Tibial nerve (tissue), 4 donors: ENCODE results near the gene KIAA1217. TPM values are rescaled to one million over a fixed set of nuclear protein-coding genes. Genes with fewer than 3 reads are reported as not detected.

Experiments
- DNase-seq, 2 donors: peaks; one replicate each; pipeline ENCODE4 v3.0.0-alpha.2; 2019; ENCODE audit warnings: low spot score in 2 of 2
- H3K27ac ChIP-seq, 4 donors: fragments of 200-600 bp; sonication (generic) in 3 of 4; one replicate each; pipeline ENCODE4 v1.5.1; 2017 to 2019; ENCODE audit warnings: mild to moderate bottlenecking in 1 of 4
- H3K27me3 ChIP-seq, 2 donors: fragments of 200-600 bp; sonication (generic) in 1 of 2; one replicate each; pipeline versions ENCODE4 v1.5.1 to v1.6.0; 2017 to 2019
- H3K36me3 ChIP-seq, 3 donors: fragments of 200-600 bp; sonication (generic); one replicate each; pipeline ENCODE4 v1.5.1; 2018 to 2019
- H3K4me1 ChIP-seq, 4 donors: fragments of 200-600 bp; sonication (generic) in 3 of 4; one replicate each; pipeline ENCODE4 v1.5.1; 2017 to 2019
- H3K4me3 ChIP-seq, 4 donors: fragments of 200-600 bp; sonication (generic) in 3 of 4; one replicate each; pipeline ENCODE4 v1.5.1; 2017 to 2019; ENCODE audit warnings: mild to moderate bottlenecking in 1 of 4, moderate library complexity in 1 of 4
- H3K9me3 ChIP-seq, 4 donors: fragments of 200-600 bp; sonication (generic) in 3 of 4; one replicate each; pipeline ENCODE4 v1.5.1; 2017 to 2019
- EP300 ChIP-seq, 2 donors: sonication (generic); formaldehyde crosslinking; IDR thresholded peaks; one replicate each; pipeline ENCODE4 v1.6.1; 2017; ENCODE audit warnings: antibody characterized with exemption in 2 of 2, mild to moderate bottlenecking in 1 of 2
- POLR2A ChIP-seq, 2 donors: fragments of 450-650 bp; IDR thresholded peaks; one replicate each; pipeline ENCODE4 v1.6.1; 2017; ENCODE audit warnings: antibody characterized with exemption in 2 of 2, mild to moderate bottlenecking in 2 of 2, moderate library complexity in 2 of 2
- WGBS, 2 donors: methylation state at CpG; one replicate each; pipeline ENCODE4 v1.1.5; 2018; 5-methylcytosine and 5-hydroxymethylcytosine counted together
- total RNA-seq, 4 donors: library from RNA; depleted of rRNA; stranded (reverse); fragments of >200 nt; gene quantifications; one replicate each; pipeline ENCODE4 v1.1.0, GENCODE V29; 2016
- TF ChIP-seq, protein P1 (sequence below), 5 experiments: fragments of 200-600 bp in 3 of 5; fragments of 450-650 bp in 2 of 5; sonication (generic) in 3 of 5; IDR thresholded peaks; one replicate each; pipeline ENCODE4 v1.5.1; 2016 to 2019; ENCODE audit warnings: antibody characterized with exemption in 5 of 5, mild to moderate bottlenecking in 3 of 5, moderate library complexity in 2 of 5

Gene KIAA1217
- total RNA-seq, 4 donors from 2014 or later, result 38.5 to 88.1 (median 58.3) TPM

DNA sequence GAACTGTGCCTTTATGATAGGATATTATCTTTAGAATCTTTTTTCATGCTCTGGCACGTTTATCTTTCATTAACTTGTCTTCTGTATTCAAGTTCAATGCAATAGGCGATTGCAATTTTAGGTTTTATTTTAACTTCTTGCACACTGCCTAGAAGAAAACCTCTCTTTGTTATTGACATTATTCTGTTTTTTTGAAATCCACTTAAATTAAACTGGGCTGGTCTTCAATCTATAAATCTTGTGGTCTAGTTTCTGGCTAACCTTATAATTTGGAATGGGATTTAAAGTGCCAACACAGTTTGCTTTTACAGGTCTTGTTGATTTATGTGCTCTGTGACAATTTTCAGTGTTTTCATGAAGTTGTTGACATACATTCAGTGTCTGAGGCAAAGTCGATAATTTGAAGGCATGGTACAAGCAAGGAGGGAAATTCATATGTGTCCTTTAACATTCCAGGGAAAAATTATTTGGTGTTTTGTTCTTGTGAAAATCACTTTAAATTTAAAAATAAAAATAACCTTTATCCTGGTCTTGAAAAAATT lies 240.9 kb downstream of the KIAA1217 start:
- Histone ChIP-seq H3K4me3 (no peak overlapping the region), H3K27me3 (no peaks in the 10 kb centered on the region), H3K27ac (peak overlapping the region in 2 of 4 donors; percentile 9 to 43), H3K4me1 (peaks cover 0 to 33% (median 8%) of the 10 kb centered on the region in 4 donors), H3K9me3 (no peaks in the 10 kb centered on the region), H3K36me3 (no peaks in the 10 kb centered on the region)
- 26 to 38% methylated on average over 3 of the region's 3 CpGs for WGBS, 2 donors
- DNase-seq, result no peak
- no peak for TF ChIP-seq EP300 (IDR thresholded peaks at IDR 0.05)

DNA sequence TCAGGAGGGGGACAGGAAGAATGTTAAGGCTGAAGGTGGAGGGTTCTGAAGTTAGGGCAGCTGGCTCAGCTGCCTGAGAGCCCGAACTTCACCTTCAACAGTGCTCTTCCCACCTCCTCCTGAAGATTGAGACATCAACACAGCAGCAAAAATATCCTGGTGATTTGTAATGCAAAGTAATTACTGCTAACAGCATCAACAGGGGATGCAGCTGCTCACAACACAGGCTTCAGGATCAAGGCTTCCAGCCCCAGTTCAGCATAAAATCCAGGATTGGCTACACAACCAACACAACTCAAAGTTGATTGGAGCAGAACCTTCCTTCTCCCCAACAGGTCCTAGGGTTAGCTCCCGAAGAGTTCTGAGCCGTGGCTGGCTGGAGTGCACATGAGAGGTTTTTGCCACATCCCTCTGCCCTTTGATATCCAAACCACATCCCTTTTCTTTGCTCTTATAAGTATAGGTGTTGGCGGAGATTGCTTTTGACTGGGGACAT lies 242.4 kb downstream of the KIAA1217 start:
- H3K36me3 ChIP-seq, result no peaks in the 10 kb centered on the region
- no peak for DNase-seq
- no peaks in the 10 kb centered on the region for H3K9me3 ChIP-seq
- 77 to 78% methylated on average over 4 of the region's 4 CpGs for WGBS, 2 donors
- H3K27me3 ChIP-seq, result no peaks in the 10 kb centered on the region
- no peak overlapping the region for H3K4me3 ChIP-seq
- peaks cover 0 to 34% (median 8%) of the 10 kb centered on the region in 4 donors for H3K4me1 ChIP-seq
- peak overlapping the region in 2 of 4 donors; percentile 28 to 36 for H3K27ac ChIP-seq
- TF ChIP-seq, protein P1, sequence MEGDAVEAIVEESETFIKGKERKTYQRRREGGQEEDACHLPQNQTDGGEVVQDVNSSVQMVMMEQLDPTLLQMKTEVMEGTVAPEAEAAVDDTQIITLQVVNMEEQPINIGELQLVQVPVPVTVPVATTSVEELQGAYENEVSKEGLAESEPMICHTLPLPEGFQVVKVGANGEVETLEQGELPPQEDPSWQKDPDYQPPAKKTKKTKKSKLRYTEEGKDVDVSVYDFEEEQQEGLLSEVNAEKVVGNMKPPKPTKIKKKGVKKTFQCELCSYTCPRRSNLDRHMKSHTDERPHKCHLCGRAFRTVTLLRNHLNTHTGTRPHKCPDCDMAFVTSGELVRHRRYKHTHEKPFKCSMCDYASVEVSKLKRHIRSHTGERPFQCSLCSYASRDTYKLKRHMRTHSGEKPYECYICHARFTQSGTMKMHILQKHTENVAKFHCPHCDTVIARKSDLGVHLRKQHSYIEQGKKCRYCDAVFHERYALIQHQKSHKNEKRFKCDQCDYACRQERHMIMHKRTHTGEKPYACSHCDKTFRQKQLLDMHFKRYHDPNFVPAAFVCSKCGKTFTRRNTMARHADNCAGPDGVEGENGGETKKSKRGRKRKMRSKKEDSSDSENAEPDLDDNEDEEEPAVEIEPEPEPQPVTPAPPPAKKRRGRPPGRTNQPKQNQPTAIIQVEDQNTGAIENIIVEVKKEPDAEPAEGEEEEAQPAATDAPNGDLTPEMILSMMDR (IDR thresholded peaks at IDR 0.05), result no peak
- TF ChIP-seq POLR2A (IDR thresholded peaks at IDR 0.05), result no peak

DNA sequence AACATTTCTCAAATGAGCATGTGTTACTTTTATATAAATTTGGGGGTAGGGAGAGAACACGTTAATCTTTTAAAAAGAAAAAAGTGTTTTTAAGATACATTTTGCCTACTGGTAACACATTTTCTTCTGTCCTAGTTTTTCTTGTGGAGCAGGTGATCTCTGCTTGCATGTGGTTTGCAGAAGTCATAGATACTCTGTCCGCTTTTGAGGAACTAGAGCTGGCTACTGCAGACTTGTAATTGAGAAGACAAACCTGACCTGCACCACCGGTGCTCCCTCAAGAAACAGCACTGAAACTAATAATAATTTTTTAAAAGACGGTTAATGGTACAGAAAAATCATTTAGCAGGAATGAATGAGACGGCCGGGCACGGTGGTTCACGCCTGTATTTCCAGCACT lies 243.1 kb downstream of the KIAA1217 start:
- no peaks in the 10 kb centered on the region for H3K36me3 ChIP-seq
- H3K27me3 ChIP-seq, result no peaks in the 10 kb centered on the region
- TF ChIP-seq, protein P1 (IDR thresholded peaks at IDR 0.05), result no peak
- TF ChIP-seq EP300 (IDR thresholded peaks at IDR 0.05) (no peak), POLR2A (IDR thresholded peaks at IDR 0.05) (no peak)
- DNase-seq, result no peak
- H3K4me1 ChIP-seq, result peaks cover 0 to 34% (median 8%) of the 10 kb centered on the region in 4 donors
- H3K4me3 ChIP-seq, result no peak overlapping the region
- no peaks in the 10 kb centered on the region for H3K9me3 ChIP-seq
- 87 to 96% methylated on average over 8 of the region's 8 CpGs for WGBS, 2 donors
- no peak overlapping the region for H3K27ac ChIP-seq

DNA sequence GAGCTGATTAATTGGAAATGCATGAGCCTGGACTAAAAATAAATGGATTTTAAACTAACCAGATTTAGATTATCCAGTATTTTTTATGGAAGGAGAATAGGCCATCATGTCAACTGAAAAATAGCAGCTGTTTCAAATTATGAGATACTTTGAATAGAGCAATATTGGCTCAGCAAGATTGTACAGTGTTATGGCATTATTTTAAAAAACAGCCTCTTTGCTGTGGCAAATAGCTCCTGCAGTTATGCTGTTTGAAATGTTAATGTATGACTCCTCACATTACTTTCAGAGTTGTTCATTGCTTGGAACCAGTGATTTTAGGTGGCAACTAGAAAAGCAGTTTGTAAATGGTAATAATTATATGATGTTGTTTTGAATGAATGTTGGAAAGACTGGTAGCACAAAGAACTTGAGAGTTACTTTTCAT lies 244.5 kb downstream of the KIAA1217 start:
- no peak overlapping the region for H3K4me3 ChIP-seq
- H3K36me3 ChIP-seq, result no peaks in the 10 kb centered on the region
- peak overlapping the region in 2 of 4 donors; percentile 15 to 37 for H3K27ac ChIP-seq
- TF ChIP-seq EP300 (IDR thresholded peaks at IDR 0.05) (no peak), POLR2A (IDR thresholded peaks at IDR 0.05) (no peak)
- TF ChIP-seq, protein P1 (IDR thresholded peaks at IDR 0.05), result no peak
- H3K4me1 ChIP-seq, result peaks cover 0 to 38% (median 6%) of the 10 kb centered on the region in 4 donors
- no peaks in the 10 kb centered on the region for H3K27me3 ChIP-seq
- H3K9me3 ChIP-seq, result no peaks in the 10 kb centered on the region
- no peak for DNase-seq

DNA sequence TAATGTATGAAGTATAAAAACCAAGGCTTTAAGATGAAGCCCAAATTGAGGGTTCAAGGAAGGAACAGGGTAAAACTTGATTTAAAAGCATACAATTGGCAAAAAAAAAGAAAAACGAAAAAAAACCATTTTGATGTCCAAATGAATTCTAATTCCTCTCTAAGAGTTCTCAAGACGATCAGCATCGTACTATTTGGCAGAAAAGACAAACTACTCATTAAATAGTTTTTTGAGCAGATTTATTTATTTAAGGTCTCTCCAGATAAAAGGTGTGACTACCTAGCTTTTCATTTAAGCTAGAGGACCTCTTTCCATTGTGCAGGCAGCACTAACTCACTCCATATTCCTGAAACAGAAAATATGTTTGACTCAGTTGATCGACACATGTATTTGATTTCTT lies 245.0 kb downstream of the KIAA1217 start:
- 75% methylated on average over 4 of the region's 4 CpGs for WGBS, 2 donors
- no peak for DNase-seq
- H3K27ac ChIP-seq, result no peak overlapping the region

More for the DNA sequence above, 245.0 kb downstream of the KIAA1217 start:
- no peaks in the 10 kb centered on the region for H3K36me3 ChIP-seq
- peaks cover 0 to 32% (median 5%) of the 10 kb centered on the region in 4 donors for H3K4me1 ChIP-seq
- no peaks in the 10 kb centered on the region for H3K9me3 ChIP-seq
- H3K27me3 ChIP-seq, result no peaks in the 10 kb centered on the region
- TF ChIP-seq, protein P1 (IDR thresholded peaks at IDR 0.05), result no peak
- TF ChIP-seq EP300 (IDR thresholded peaks at IDR 0.05), result no peak
- no peak for TF ChIP-seq POLR2A (IDR thresholded peaks at IDR 0.05)
- no peak overlapping the region for H3K4me3 ChIP-seq
